ENCODE results near the gene ATF5. TPM values are rescaled to one million over a fixed set of nuclear protein-coding genes. Genes with fewer than 3 reads are reported as not detected.

ATF5 gene
- total and polyA plus RNA-seq, 2 of the 13 experiments (the other 11 are each of a cell fraction or from before 2014, with no cell fraction given): 5.2 to 10.3 TPM

- no peak for DNase-seq (ENCODE audit: low spot score)
- Histone ChIP-seq H3K9ac (ENCODE audit: insufficient read depth, low read depth, low read length) (0 out of 2 replicates have a peak overlapping the region, but pooled peaks have one; percentile 10), H4K20me1 (ENCODE audit: insufficient read depth, low read length) (no peaks in the 10 kb centered on the region), H3K27ac (ENCODE audit: extremely low read length, insufficient read depth, low read length) (peak overlapping the region; percentile 57), H3K4me3 (replicated peaks in 1 of 3; ENCODE audit: insufficient read depth in 1 of 3, low read depth in 2 of 3, low read length in 3 of 3) (no peak overlapping the region), H3K9me3 (ENCODE audit: low read length) (no peaks in the 10 kb centered on the region), H3K4me1 (ENCODE audit: insufficient read depth, low read length) (peaks cover 24% of the 10 kb centered on the region), H3K27me3 (ENCODE audit: control insufficient read depth in 1 of 2, insufficient read depth in 2 of 2, low read length in 2 of 2) (no peaks in the 10 kb centered on the region), H3K36me3 (replicated peaks in 1 of 2; ENCODE audit: control insufficient read depth in 1 of 2, insufficient read depth in 2 of 2, low read length in 2 of 2) (peaks cover 21 to 44% of the 10 kb centered on the region in 2 experiments), H3K79me2 (ENCODE audit: insufficient read depth, low read length) (peaks cover 21% of the 10 kb centered on the region), H3K4me2 (ENCODE audit: low read depth, low read length) (peak overlapping the region; percentile 18; the same call in 1 of the 2 replicates), H2AFZ (ENCODE audit: low read length) (no peak overlapping the region)
- 97% methylated on average over 10 of the region's 10 CpGs for WGBS (ENCODE audit: low lambda C conversion rate)
- no TSS peak for BruUV-seq (replicated peaks)
- 0 out of 2 replicates have a peak, but pooled peaks have one; percentile 12 for TF ChIP-seq ARID4A (CRISPR knock-in tag; IDR thresholded peaks at IDR 0.05; ENCODE audit: borderline replicate concordance)
- TF ChIP-seq NFYC (CRISPR knock-in tag; IDR thresholded peaks at IDR 0.05): no peak
- TF ChIP-seq ZNF770 (CRISPR knock-in tag; IDR thresholded peaks at IDR 0.05): peak; percentile 55; the same call in 1 of the 2 replicates
- no peak for TF ChIP-seq CENPBD1 (CRISPR knock-in tag; IDR thresholded peaks at IDR 0.05; ENCODE audit: borderline replicate concordance, low read depth)
- no peak for TF ChIP-seq RELA (CRISPR knock-in tag; IDR thresholded peaks at IDR 0.05)
- 0 out of 2 replicates have a peak, but pooled peaks have one; percentile 34 for TF ChIP-seq NCOA1 (CRISPR knock-in tag; IDR thresholded peaks at IDR 0.05)
- 0 out of 2 replicates have a peak, but pooled peaks have one; percentile 64 for TF ChIP-seq FOXO4 (CRISPR knock-in tag; conservative IDR thresholded peaks at IDR 0.05)
- no peak for ATAC-seq
- intact Hi-C loops (cut with micrococcal nuclease; ENCODE audit: unreplicated experiment) (no loop called here), in situ Hi-C loops (cut with HindIII; ENCODE audit: extremely low pct_ligation_motif_present, low pct_unique_long_range_greater_than_20kb) (no loop called here)
- CTCF ChIA-PET (ENCODE audit: low intra/inter-chr PET ratio, low total read pairs): interaction anchor here (1.2 kb wide), 1 partner anchor 70 kb away, joined by 4 read pairs; no protein-coding TSS in a partner anchor
- POLR2A ChIA-PET: interaction anchor here (2.5 kb wide), 1 partner anchor 16 kb away, joined by 17 read pairs; the partner anchor contains the start of genes ATF5 and NUP62
- FAIRE-seq: no peak
Measured at GRCh38 chr19:49913720-49914119, 15.3 kb upstream of the ATF5 start.
